ENCODE results near the gene WDR31. TPM values are rescaled to one million over a fixed set of nuclear protein-coding genes. Genes with fewer than 3 reads are reported as not detected.
"Not testable (repeated sequence)": the region's sequence is repeated elsewhere in the genome, so short reads cannot be mapped to it uniquely, and the experiment has no call there.

Gene WDR31
- total RNA-seq = 2.3 TPM

GRCh38 chr9:113340011-113340699 is at the start of gene WDR31:
TSS of gene WDR31 (minus strand) at chr9:113340275. CDS start at chr9:113332022, 8,253 bp downstream.
- peak; percentile 91 for DNase-seq

GRCh38 chr9:113389451-113389850 is 49.4 kb upstream of the WDR31 start:
- DNase-seq = no peak

DNA sequence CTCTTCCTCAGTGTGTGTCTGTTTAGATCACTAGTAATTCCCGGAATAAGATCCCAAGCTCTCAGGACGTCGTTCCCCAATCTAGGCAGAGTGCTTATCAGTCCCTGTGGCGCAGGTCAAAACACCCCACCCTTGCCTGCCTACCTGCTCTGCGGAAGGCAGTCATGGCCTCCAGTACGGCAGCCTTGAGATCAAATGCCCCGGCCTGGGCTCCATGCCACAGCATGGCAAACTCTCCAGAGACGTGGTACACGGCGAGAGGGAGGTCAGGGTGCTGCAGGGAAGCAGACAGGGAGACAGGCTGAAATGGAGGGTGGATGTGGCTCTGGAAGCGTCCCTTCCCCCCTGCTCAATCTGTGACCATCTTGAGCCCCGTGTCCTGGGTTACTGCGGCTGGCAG is 48.8 kb upstream of the WDR31 start:
- no peak for DNase-seq

GRCh38 chr9:113387560-113388230 is 47.6 kb upstream of the WDR31 start:
- DNase-seq = no peak

- no peak for DNase-seq
Measured at GRCh38 chr9:113386571-113387393, 46.7 kb upstream of the WDR31 start.

- DNase-seq = no peak
Measured at GRCh38 chr9:113381909-113382411, 41.9 kb upstream of the WDR31 start.

DNA sequence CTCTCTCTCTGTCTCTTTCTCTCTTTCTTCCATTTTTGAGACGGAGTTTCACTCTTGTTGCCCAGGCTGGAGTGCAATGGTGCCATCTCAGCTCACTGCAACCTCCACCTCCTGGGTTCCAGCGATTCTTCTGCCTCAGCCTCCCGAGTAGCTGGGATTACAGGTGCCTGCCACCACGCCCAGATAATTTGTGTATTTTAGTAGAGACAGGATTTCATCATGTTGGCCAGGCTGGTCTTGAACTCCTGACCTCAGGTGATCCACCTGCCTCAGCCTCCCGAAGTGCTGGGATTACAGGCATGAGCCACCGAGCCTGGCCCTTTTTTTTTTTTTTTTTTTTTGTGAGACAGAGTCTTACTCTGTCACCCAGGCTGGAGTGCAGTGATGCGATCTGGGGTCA is 41.4 kb upstream of the WDR31 start:
- DNase-seq = not testable (repeated sequence)

GRCh38 chr9:113380869-113381378 is 40.8 kb upstream of the WDR31 start:
- no peak for DNase-seq

GRCh38 chr9:113379829-113380210 is 39.7 kb upstream of the WDR31 start:
- not testable (repeated sequence) for DNase-seq

DNA sequence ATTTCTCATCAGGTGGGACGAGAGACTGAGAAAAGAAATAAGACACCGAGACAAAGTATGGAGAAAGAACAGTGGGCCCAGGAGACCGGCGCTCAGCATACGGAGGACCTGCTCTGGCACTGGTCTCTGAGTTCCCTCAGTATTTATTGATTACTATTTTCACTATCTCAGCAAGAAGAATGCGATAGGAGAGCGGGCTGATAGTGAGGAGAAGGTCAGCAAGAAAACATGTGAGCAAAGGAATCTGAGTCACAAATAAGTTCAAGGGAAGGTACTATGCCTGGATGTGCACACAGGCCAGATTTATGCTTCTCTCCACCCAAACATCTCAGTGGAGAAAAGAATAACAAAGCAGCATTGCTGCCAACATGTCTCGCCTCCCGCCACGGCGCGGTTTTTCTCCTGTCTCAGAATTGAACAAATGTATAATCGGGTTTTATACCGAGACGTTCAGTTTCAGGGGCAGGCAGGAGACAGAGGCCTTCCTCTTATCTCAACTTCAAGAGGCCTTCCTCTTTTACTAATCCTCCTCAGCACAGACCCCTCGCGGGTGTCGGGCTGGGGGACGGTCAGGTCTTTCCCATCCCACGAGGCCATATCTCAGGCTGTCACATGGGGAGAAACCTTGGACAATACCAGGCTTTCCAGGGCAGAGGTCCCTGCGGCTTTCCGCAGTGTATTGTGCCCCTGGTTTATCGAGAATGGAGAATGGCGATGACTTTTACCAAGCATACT is 39.2 kb upstream of the WDR31 start:
- DNase-seq = not testable (repeated sequence)

- DNase-seq = peak; percentile 11
Measured at GRCh38 chr9:113376634-113377567, 36.8 kb upstream of the WDR31 start, which contains the start of gene HDHD3. TSS of gene HDHD3 (minus strand) at chr9:113376986. CDS start at chr9:113374354, 2,632 bp downstream.

GRCh38 chr9:113375057-113376023 is 35.3 kb upstream of the WDR31 start:
- no peak for DNase-seq

DNA sequence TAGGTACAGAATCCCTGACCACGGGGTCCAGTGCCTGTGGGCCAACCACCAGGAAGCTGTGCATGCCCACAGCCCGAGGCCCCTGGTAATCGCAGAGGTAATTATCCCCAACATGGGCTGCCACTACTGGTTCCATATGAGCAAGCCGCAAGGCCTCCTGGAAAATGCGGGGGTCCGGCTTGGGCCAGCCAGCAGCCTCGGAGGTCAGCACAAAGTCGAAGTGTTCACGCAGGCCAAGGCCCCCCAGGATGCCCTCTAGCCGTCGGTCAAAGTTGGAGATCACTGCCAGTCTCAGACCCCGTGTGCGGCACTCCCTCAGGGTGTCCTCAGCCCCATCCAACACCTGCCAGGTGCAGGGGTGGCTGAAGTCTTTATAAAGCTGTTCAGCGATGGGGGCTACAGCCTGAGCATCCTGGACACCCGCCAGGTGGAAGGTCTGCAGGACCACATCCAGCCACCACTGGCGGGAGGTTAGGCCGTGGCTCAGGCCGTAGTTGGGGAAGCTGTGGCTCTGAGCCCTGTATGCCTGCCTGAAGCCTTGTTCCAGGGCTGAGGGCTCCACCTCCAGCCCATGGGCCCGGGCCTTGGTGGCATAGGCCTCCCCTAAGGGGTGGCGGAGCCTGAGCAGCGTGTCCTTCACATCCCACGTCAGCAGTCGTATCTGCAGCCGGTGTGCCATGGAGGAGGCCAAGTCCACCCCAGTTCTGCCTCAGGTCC is 33.8 kb upstream of the WDR31 start:
- no peak for DNase-seq

DNA sequence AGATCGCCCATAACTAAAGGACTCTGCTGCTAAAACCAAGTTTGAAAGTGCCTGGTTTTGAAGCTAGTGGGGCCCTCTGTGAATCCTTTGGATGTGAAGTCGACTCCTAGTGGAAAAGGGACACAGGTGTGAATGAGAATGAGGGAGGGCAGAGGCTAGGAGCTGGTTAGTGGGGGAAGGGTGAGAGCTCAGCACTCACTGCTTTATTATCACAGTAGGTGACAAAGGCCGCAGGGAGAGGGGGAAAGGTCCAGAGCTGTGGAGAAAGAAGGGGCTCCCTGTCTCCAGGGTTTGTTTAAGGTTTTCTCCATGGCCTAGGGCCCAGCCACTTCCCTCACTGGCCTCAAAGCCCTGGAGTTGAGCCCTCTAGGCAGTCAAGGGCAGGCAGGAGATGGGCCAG is 33.2 kb upstream of the WDR31 start:
- DNase-seq = no peak

GRCh38 chr9:113372059-113372458 is 32.0 kb upstream of the WDR31 start:
- no peak for DNase-seq

- no peak for DNase-seq
Measured at GRCh38 chr9:113370806-113371325, 30.8 kb upstream of the WDR31 start.

GRCh38 chr9:113369855-113370140 is 29.7 kb upstream of the WDR31 start:
- no peak for DNase-seq

DNA sequence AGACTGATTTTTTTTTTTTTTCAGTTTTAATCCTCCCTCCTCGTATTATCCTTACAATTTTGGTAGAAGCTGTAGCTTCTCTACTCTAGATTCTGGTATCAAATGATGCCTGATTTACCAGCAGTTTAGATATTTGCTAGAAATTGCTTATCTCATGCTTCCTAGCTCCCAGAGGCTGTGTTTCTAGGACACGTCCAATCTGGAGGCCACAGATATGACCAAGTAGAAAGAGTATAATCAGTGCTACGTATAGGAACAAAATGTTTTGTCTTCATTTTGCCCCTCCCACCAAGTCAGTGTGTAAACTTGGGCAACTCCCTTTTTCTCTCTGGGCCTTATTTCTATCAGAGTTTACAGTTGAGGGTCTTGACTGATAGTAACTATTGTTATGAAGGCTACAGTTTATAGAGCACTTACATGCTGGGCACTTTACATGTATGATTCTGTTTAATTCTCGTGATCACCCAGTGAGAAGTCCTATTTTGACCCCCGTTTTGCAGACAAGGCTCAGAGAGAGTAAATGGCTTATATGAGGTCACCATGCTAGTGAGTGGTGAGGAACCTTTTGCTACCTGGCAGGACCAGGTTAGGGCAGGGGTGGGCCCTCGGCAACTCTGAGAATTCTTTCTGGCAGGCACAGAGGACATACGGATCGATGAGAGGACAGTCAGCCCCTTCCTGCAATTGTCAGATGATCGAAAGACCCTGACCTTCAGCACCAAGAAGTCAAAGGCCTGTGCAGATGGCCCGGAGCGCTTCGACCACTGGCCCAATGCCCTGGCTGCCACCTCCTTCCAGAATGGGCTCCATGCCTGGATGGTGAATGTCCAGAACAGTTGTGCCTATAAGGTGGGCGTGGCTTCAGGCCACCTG is 29.1 kb upstream of the WDR31 start:
- no peak for DNase-seq
